Brain pericyte (primary cell): ENCODE results near the gene BCL11B.

ENCODE experiments used
- DNase-seq: peaks from one replicate; pipeline ENCODE4 v3.0.0-alpha.2; 2012; ENCODE audit warnings: low read depth, low spot score

BCL11B gene

DNA sequence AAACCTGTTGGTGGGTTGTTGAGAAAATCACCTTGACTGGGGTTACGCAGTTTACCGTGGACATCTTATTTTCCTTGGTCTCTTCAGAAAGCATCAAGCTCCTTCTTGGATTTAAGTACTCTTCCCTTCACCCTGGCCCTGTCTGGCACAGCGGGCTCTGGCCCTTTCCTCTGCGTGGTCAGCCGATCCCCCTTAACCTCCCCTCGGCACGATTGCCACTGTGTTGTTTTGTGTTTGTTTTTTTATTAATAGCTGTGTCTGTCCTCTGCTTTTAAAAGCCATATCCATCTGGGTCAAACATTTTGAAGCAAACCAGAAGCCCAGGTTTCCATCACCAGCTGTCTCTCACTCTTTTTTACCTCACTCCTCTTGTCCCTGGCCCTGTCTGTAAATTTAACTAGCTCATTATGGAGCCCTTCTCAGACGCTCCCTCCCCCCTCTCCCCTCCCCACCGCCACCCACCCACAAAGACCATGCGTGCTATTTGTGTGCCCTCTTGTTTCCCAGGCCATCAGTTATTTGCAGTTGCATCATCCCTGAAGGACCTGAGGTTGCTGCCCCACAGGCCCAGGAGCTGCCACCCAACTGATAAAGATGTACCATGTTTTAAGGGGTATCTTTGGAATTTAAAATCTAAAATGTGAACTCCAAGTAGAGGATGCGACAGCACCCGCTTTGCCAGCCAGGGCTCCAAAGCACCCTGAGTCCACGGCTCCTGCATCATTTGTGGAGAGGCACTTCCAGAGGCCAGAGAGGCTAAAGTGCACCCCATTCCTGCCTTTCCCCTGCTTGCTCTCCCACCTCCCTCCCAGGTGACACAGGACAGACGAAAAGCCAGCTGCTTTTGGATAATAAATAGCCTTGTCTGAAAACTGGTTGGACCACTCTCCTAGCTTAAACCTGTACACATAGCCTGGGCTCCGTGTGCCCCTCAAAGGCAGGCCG, 3.9 kb downstream of the BCL11B start:
- DNase-seq, result no peak

DNA sequence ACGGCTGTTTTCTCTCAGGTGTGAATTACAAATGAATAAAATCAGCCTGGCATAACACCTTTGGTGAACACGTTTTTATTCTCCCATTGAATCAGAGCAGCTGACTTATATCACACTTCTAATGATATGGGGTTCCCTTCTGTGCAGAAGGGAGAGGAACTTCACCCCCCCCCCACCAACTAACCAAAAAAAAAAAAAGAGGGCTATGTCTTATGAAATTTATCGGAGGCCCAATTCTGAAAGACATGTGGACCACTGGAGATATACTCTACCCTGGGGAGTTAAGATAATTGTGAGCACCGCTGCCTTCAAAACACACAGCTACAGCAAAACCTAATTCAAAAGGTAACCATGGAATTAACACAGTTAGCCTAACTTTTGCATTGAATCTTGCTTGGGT, 4.6 kb downstream of the BCL11B start:
- no peak for DNase-seq

GRCh38 chr14:99266181-99267178, 5.5 kb downstream of the BCL11B start:
- DNase-seq, result peak; percentile 17

DNA sequence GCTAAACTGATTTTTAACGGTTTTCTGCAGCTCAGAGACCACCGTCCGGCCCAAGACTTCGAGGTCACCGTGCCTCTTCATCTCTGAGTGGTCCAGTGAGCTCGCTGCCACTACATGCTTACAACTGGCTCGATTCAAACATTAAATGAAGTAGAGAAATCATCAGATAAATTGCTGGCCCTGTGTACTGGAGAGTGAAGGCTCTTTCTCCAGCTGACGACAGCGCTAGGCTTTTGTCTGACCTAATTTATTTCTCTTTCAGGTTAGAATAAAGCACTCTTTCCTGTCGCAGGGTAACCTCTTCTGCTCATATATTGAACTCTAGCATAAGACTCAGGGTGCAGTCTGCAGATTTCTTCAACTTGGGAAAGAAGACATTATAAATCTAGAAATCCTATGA, 6.4 kb downstream of the BCL11B start:
- no peak for DNase-seq

GRCh38 chr14:99264691-99265450, 7.1 kb downstream of the BCL11B start:
- no peak for DNase-seq

GRCh38 chr14:99263564-99264330, 8.2 kb downstream of the BCL11B start:
- no peak for DNase-seq

DNA sequence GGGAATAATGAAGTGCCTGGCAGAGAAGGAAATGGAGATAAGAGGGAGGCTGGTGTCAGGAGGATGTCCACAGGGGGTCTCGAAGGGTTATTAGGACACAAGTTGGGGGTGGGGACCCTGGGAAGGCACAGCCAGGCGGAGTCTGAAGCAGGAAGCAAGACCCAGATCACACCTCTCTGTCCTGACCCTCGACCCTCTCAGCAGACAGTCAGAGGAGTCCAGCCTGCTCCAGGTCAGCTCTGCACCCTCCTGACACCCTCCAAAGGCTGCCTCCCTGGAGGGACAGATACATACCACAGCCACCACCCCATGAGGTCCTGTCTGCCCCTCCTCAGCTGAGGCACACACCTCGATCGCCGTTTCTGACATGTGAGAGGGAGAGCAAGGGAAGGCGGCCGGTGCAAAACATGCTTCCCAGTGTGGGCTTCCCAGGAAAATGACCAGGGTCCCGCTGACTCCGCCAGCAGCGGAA, 9.0 kb downstream of the BCL11B start:
- no peak for DNase-seq

DNA sequence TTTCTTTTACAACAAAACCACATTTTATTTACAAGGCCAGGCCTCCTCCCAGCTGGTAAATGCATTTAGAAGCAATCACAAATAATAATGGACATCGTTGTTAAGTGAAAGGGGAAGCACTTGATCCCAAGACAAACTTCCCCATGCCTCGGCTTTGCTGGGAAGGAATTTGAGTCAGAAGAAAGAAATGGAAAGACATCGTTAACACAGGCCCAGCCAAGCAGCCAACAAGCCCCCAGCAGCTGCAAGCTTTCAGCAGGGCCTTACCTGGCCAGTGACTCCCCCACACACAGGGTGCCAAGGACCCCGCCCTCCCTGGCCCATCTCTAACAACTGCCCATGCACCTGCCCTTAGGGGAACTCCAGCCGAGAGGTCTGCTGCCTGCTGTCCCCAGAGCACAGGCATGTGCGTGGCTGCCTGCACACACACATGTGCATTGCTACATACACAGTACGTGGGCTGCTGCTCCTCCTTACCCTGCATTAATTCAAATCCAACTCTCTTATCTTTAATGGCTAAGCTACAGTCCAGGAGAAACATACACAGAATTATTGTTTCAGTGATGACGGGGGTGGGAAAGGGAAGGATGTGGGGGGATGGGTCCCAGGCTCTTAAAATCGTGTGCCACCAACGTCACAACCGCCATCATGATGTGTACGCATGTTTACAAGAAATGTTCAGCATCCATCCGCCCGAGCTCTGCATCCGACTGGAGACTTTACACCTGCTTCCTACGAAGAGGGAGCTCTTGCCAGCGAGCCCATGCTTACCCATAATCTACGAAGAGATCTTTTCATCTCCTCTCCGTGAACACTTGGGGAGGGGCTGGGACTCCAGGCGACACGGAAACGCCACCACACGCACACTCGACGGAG, 9.8 kb downstream of the BCL11B start:
- DNase-seq, result no peak

GRCh38 chr14:99260587-99261551, 11.1 kb downstream of the BCL11B start:
- no peak for DNase-seq

DNA sequence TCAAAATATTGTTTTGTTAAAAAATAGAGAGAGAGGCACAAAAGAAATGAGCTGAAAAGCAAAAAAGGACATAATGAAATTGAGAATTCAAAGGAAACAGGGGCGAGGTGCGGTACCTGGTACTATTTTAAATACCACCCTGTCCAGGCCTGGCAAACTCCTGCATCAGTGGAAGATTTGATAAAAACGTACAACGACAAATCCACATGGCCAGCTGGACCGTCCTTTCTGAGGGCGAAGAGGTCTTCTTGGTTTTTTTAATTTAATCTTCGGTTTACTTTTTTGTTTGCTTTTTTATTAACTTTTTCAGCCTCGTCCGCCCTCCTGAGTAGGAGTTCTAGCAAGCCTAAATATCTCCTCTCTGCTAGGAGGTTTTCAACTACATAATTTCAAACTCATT, 11.9 kb downstream of the BCL11B start:
- no peak for DNase-seq

- no peak for DNase-seq
Observed at GRCh38 chr14:99258876-99259726, 12.9 kb downstream of the BCL11B start.

- DNase-seq, result no peak
Observed at GRCh38 chr14:99258341-99258861, 13.6 kb downstream of the BCL11B start.

- DNase-seq, result no peak
Observed at GRCh38 chr14:99257673-99258221, 14.2 kb downstream of the BCL11B start.

GRCh38 chr14:99257122-99257672, 14.8 kb downstream of the BCL11B start:
- DNase-seq, result no peak

DNA sequence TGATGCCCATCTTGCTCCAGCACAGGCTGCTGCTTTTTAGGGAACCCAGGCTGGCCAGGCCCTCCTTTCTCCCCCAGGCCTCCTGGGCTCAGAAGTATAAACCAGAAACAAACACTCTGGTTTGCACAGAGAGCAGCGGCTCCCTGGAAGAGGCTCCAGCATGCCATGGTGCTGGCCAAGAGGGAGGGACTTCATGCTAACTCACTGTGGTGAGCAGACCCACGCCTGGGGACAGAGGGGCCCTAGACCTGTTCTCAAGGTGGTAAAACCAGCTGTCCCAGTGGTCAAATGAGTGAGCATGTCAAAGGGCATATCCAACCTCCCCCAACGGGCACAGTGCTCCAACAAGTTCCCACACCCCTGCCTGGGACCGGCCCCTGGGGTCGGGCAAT, 15.5 kb downstream of the BCL11B start:
- no peak for DNase-seq

- DNase-seq, result no peak
Observed at GRCh38 chr14:99255621-99256482, 16.1 kb downstream of the BCL11B start.
